SK-N-SH treated with all-trans-retinoic acid at 6 μM for 48 hours (cell line): ENCODE results near the gene PRR22.

Source experiments
- ATAC-seq: fragments of 200-7000 bp; cut with Tn5 transposase; 3 replicates; pipeline ENCODE4 v1.9.1; 2020; ENCODE audit warnings: mild to moderate bottlenecking, moderate library complexity
- ARNTL ChIP-seq: fragments of 450-650 bp; formaldehyde crosslinking; IDR thresholded peaks from 2 replicates; pipeline ENCODE4 v1.5.0; 2020; ENCODE audit warnings: low read depth, mild to moderate bottlenecking, moderate library complexity, borderline replicate concordance
- BACH2 ChIP-seq: fragments of 250-450 bp; sonication (Bioruptor Pico); IDR thresholded peaks from 2 replicates; pipeline ENCODE4 v1.9.0; 2021; ENCODE audit warnings: mild to moderate bottlenecking, borderline replicate concordance
- CSDC2 ChIP-seq: fragments of 250-450 bp; sonication (Bioruptor Pico); IDR thresholded peaks from 2 replicates; pipeline ENCODE4 v1.5.0; 2020; ENCODE audit warnings: mild to moderate bottlenecking, moderate library complexity
- ESRRG ChIP-seq: fragments of 250-450 bp; sonication (Bioruptor Pico); IDR thresholded peaks from 2 replicates; pipeline ENCODE4 v1.6.1; 2021; ENCODE audit warnings: mild to moderate bottlenecking
- GLIS3 ChIP-seq: fragments of 250-450 bp; sonication (Bioruptor Pico); IDR thresholded peaks from 2 replicates; pipeline ENCODE4 v1.5.0; 2020; ENCODE audit warnings: mild to moderate bottlenecking, moderate library complexity
- ISL1 ChIP-seq: fragments of 250-450 bp; sonication (Bioruptor Pico); IDR thresholded peaks from 2 replicates; pipeline ENCODE4 v2.1.2; 2022; ENCODE audit warnings: mild to moderate bottlenecking, moderate library complexity
- OSR1 ChIP-seq: fragments of 250-450 bp; sonication (Bioruptor Pico); IDR thresholded peaks from 2 replicates; pipeline ENCODE4 v1.8.0; 2022; ENCODE audit warnings: moderate library complexity, mild to moderate bottlenecking, inconsistent platforms
- PPARA ChIP-seq: fragments of 250-450 bp; sonication (Bioruptor Pico); IDR thresholded peaks from 2 replicates; pipeline ENCODE4 v1.5.0; 2020; ENCODE audit warnings: mild to moderate bottlenecking, borderline replicate concordance
- RARB ChIP-seq: fragments of 250-450 bp; sonication (Bioruptor Pico); IDR thresholded peaks from 2 replicates; pipeline ENCODE4 v1.8.0; 2021; ENCODE audit warnings: mild to moderate bottlenecking, moderate library complexity
- SNAI2 ChIP-seq: fragments of 250-450 bp; sonication (Bioruptor Pico); IDR thresholded peaks from 2 replicates; pipeline ENCODE4 v1.5.0; 2020; ENCODE audit warnings: mild to moderate bottlenecking, moderate library complexity
- TOX ChIP-seq: fragments of 250-450 bp; sonication (Bioruptor Pico); IDR thresholded peaks from 2 replicates; pipeline ENCODE4 v1.8.0; 2021; ENCODE audit warnings: mild to moderate bottlenecking, moderate library complexity, borderline replicate concordance
- ZC3H10 ChIP-seq: fragments of 250-450 bp; sonication (Bioruptor Pico); IDR thresholded peaks from 2 replicates; pipeline ENCODE4 v1.5.1; 2021; ENCODE audit warnings: mild to moderate bottlenecking, moderate library complexity
- ZFP3 ChIP-seq: fragments of 250-450 bp; sonication (Bioruptor Pico); IDR thresholded peaks from 2 replicates; pipeline ENCODE4 v1.5.0; 2020; ENCODE audit warnings: mild to moderate bottlenecking, moderate library complexity
- ZFP30 ChIP-seq: fragments of 450-650 bp; formaldehyde crosslinking; IDR thresholded peaks from 2 replicates; pipeline ENCODE4 v1.5.0; 2022; ENCODE audit warnings: mild to moderate bottlenecking, moderate library complexity
- ZNF565 ChIP-seq: fragments of 450-650 bp; formaldehyde crosslinking; conservative IDR thresholded peaks from 2 replicates; pipeline ENCODE4 v1.5.0; 2020; ENCODE audit warnings: low read depth, mild to moderate bottlenecking, moderate library complexity
- ZNF70 ChIP-seq: fragments of 450-650 bp; formaldehyde crosslinking; IDR thresholded peaks from 2 replicates; pipeline ENCODE4 v1.5.0; 2020; ENCODE audit warnings: mild to moderate bottlenecking, moderate library complexity
- ZNF8 ChIP-seq: fragments of 450-650 bp; formaldehyde crosslinking; IDR thresholded peaks from 2 replicates; pipeline ENCODE4 v1.5.0; 2020; ENCODE audit warnings: mild to moderate bottlenecking, moderate library complexity
- TF ChIP-seq, protein P1 (sequence below): fragments of 250-450 bp; sonication (Bioruptor Pico); IDR thresholded peaks from 2 replicates; pipeline ENCODE4 v1.8.0; 2021; ENCODE audit warnings: low read depth, mild to moderate bottlenecking, moderate library complexity, borderline replicate concordance
- TF ChIP-seq, protein P2 (sequence below): fragments of 250-450 bp; sonication (Bioruptor Pico); IDR thresholded peaks from 2 replicates; pipeline ENCODE4 v1.5.1; 2020; ENCODE audit warnings: low read depth, mild to moderate bottlenecking, moderate library complexity
- TF ChIP-seq, protein P3 (sequence below): fragments of 250-450 bp; sonication (Bioruptor Pico); IDR thresholded peaks from 2 replicates; pipeline ENCODE4 v1.5.0; 2020; ENCODE audit warnings: mild to moderate bottlenecking, moderate library complexity
- TF ChIP-seq, protein P4 (sequence below): fragments of 250-450 bp; sonication (Bioruptor Pico); IDR thresholded peaks from 2 replicates; pipeline ENCODE4 v1.8.0; 2020; ENCODE audit warnings: mild to moderate bottlenecking, moderate library complexity, borderline replicate concordance
- TF ChIP-seq, protein P5 (sequence below): fragments of 250-450 bp; sonication (Bioruptor Pico); IDR thresholded peaks from 2 replicates; pipeline ENCODE4 v1.5.1; 2021; ENCODE audit warnings: mild to moderate bottlenecking, moderate library complexity

Gene PRR22

DNA sequence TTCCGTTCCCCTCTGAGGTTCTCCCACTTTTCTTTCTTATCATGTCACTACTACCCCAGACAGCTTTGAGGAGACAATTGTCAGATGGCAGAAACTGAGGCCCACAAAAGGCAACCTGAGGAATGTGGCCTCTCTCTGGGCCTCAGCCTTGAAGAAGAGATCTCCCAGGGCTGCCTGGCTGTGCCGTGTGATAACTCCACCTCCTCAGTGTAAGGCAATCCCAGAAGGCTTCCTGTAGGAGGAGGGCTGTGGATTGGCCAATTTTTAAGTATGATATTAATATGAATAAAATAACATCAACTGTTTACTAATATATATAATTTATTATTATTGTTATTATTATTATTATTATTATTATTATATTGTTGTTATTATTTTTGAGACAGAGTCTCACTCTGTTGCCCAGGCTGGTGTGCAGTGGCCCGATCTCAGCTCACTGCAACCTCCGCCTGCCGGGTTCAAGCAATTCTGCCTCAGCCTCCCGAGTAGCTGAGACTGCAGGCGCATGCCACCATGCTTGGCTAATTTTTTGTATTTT, 10.9 kb upstream of the PRR22 start:
- ATAC-seq: no peak
- no peak for TF ChIP-seq ESRRG (CRISPR knock-in tag)
- TF ChIP-seq ZNF8 (CRISPR knock-in tag): no peak
- no peak for TF ChIP-seq TOX (CRISPR knock-in tag)
- TF ChIP-seq BACH2: no peak
- no peak for TF ChIP-seq RARB (CRISPR knock-in tag)
- no peak for TF ChIP-seq ZFP3 (CRISPR knock-in tag)
- TF ChIP-seq ZNF565 (CRISPR knock-in tag): no peak
- TF ChIP-seq CSDC2 (CRISPR knock-in tag): no peak
- TF ChIP-seq, protein P1, sequence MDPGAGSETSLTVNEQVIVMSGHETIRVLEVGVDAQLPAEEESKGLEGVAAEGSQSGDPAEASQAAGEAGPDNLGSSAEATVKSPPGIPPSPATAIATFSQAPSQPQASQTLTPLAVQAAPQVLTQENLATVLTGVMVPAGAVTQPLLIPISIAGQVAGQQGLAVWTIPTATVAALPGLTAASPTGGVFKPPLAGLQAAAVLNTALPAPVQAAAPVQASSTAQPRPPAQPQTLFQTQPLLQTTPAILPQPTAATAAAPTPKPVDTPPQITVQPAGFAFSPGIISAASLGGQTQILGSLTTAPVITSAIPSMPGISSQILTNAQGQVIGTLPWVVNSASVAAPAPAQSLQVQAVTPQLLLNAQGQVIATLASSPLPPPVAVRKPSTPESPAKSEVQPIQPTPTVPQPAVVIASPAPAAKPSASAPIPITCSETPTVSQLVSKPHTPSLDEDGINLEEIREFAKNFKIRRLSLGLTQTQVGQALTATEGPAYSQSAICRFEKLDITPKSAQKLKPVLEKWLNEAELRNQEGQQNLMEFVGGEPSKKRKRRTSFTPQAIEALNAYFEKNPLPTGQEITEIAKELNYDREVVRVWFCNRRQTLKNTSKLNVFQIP (CRISPR knock-in tag): no peak
- no peak for TF ChIP-seq GLIS3 (CRISPR knock-in tag)
- TF ChIP-seq OSR1 (CRISPR knock-in tag): no peak
- TF ChIP-seq, protein P2, sequence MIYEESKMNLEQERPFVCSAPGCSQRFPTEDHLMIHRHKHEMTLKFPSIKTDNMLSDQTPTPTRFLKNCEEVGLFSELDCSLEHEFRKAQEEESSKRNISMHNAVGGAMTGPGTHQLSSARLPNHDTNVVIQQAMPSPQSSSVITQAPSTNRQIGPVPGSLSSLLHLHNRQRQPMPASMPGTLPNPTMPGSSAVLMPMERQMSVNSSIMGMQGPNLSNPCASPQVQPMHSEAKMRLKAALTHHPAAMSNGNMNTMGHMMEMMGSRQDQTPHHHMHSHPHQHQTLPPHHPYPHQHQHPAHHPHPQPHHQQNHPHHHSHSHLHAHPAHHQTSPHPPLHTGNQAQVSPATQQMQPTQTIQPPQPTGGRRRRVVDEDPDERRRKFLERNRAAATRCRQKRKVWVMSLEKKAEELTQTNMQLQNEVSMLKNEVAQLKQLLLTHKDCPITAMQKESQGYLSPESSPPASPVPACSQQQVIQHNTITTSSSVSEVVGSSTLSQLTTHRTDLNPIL (CRISPR knock-in tag): no peak
- TF ChIP-seq, protein P3, sequence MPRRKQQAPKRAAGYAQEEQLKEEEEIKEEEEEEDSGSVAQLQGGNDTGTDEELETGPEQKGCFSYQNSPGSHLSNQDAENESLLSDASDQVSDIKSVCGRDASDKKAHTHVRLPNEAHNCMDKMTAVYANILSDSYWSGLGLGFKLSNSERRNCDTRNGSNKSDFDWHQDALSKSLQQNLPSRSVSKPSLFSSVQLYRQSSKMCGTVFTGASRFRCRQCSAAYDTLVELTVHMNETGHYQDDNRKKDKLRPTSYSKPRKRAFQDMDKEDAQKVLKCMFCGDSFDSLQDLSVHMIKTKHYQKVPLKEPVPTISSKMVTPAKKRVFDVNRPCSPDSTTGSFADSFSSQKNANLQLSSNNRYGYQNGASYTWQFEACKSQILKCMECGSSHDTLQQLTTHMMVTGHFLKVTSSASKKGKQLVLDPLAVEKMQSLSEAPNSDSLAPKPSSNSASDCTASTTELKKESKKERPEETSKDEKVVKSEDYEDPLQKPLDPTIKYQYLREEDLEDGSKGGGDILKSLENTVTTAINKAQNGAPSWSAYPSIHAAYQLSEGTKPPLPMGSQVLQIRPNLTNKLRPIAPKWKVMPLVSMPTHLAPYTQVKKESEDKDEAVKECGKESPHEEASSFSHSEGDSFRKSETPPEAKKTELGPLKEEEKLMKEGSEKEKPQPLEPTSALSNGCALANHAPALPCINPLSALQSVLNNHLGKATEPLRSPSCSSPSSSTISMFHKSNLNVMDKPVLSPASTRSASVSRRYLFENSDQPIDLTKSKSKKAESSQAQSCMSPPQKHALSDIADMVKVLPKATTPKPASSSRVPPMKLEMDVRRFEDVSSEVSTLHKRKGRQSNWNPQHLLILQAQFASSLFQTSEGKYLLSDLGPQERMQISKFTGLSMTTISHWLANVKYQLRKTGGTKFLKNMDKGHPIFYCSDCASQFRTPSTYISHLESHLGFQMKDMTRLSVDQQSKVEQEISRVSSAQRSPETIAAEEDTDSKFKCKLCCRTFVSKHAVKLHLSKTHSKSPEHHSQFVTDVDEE: no peak
- TF ChIP-seq ZFP30 (CRISPR knock-in tag): no peak
- TF ChIP-seq, protein P4, sequence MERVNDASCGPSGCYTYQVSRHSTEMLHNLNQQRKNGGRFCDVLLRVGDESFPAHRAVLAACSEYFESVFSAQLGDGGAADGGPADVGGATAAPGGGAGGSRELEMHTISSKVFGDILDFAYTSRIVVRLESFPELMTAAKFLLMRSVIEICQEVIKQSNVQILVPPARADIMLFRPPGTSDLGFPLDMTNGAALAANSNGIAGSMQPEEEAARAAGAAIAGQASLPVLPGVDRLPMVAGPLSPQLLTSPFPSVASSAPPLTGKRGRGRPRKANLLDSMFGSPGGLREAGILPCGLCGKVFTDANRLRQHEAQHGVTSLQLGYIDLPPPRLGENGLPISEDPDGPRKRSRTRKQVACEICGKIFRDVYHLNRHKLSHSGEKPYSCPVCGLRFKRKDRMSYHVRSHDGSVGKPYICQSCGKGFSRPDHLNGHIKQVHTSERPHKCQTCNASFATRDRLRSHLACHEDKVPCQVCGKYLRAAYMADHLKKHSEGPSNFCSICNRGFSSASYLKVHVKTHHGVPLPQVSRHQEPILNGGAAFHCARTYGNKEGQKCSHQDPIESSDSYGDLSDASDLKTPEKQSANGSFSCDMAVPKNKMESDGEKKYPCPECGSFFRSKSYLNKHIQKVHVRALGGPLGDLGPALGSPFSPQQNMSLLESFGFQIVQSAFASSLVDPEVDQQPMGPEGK: no peak
- no peak for TF ChIP-seq PPARA
- TF ChIP-seq ISL1 (CRISPR knock-in tag): no peak
- TF ChIP-seq ZNF70: no peak
- TF ChIP-seq ZC3H10: no peak
- no peak for TF ChIP-seq SNAI2 (CRISPR knock-in tag)

DNA sequence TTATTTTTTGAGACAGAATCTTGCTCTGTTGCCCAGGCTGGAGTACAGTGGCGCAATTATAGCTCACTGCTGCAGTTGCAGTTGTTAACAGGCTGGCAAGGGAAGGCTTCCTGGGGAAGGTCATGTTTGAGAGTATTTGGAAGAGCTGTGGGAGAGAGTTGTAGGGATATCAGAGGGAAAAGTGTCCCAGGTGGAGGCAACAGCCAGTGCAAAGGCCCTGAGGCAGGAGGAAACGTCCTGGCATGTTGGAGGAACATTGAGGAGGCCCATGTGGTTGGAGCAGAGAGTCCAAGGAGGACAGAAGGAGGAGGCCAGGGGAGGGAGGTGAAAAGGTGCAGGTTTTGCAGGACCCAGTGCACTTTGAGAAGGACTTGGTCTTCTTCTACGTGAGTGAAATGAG, 8.6 kb upstream of the PRR22 start:
- ATAC-seq: no peak
- TF ChIP-seq, protein P2 (CRISPR knock-in tag): no peak
- TF ChIP-seq ISL1 (CRISPR knock-in tag) (no peak), ZNF565 (CRISPR knock-in tag) (no peak), TOX (CRISPR knock-in tag) (no peak), ZFP30 (CRISPR knock-in tag) (no peak), ZC3H10 (no peak), ESRRG (CRISPR knock-in tag) (no peak), ARNTL (CRISPR knock-in tag) (no peak), ZNF8 (CRISPR knock-in tag) (no peak), CSDC2 (CRISPR knock-in tag) (no peak), GLIS3 (CRISPR knock-in tag) (no peak), RARB (CRISPR knock-in tag) (no peak), OSR1 (CRISPR knock-in tag) (no peak), BACH2 (no peak), SNAI2 (CRISPR knock-in tag) (no peak)
- TF ChIP-seq, protein P5, sequence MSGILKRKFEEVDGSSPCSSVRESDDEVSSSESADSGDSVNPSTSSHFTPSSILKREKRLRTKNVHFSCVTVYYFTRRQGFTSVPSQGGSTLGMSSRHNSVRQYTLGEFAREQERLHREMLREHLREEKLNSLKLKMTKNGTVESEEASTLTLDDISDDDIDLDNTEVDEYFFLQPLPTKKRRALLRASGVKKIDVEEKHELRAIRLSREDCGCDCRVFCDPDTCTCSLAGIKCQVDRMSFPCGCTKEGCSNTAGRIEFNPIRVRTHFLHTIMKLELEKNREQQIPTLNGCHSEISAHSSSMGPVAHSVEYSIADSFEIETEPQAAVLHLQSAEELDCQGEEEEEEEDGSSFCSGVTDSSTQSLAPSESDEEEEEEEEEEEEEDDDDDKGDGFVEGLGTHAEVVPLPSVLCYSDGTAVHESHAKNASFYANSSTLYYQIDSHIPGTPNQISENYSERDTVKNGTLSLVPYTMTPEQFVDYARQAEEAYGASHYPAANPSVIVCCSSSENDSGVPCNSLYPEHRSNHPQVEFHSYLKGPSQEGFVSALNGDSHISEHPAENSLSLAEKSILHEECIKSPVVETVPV (CRISPR knock-in tag): no peak
- TF ChIP-seq, protein P1 (CRISPR knock-in tag): no peak
- TF ChIP-seq, protein P4: no peak
